KMS-11 (cell line): ENCODE data around the gene DCHS2.

Source experiments
- H2AFZ ChIP-seq: fragments of 200-600 bp; sonication (generic); 2 replicates; pipeline ENCODE4 v1.6.1; 2016; ENCODE audit warnings: antibody characterized with exemption, mixed run types, low read depth
- H3K27ac ChIP-seq: fragments of 200-600 bp; sonication (generic); 2 replicates; pipeline ENCODE4 v1.6.1; 2016; ENCODE audit warnings: mild to moderate bottlenecking, mixed run types
- H3K27me3 ChIP-seq: fragments of 200-600 bp; sonication (generic); 2 replicates; pipeline ENCODE4 v1.6.1; 2017; ENCODE audit warnings: mild to moderate bottlenecking, low read depth, mixed run types, moderate library complexity; ENCODE audit not compliant: insufficient read depth
- H3K36me3 ChIP-seq: fragments of 200-600 bp; sonication (generic); 2 replicates; pipeline ENCODE4 v1.6.1; 2017; ENCODE audit warnings: mild to moderate bottlenecking, mixed run types; ENCODE audit not compliant: insufficient read depth
- H3K4me1 ChIP-seq: fragments of 200-600 bp; sonication (generic); 2 replicates; pipeline ENCODE4 v1.6.1; 2016; ENCODE audit warnings: mild to moderate bottlenecking, low read depth, mixed run types; ENCODE audit not compliant: poor library complexity, severe bottlenecking
- H3K4me2 ChIP-seq: fragments of 200-600 bp; sonication (generic); 2 replicates; pipeline ENCODE4 v1.7.0; 2016; ENCODE audit warnings: mild to moderate bottlenecking, mixed run types
- H3K4me3 ChIP-seq: fragments of 200-600 bp; sonication (generic); IDR thresholded peaks from 2 replicates; pipeline ENCODE4 v1.6.1; 2017; ENCODE audit warnings: low read depth, low read length, mixed read lengths; ENCODE audit not compliant: insufficient read depth
- H3K79me2 ChIP-seq: fragments of 200-600 bp; sonication (generic); 2 replicates; pipeline ENCODE4 v1.6.1; 2016; ENCODE audit warnings: low read depth, mixed run types; ENCODE audit not compliant: insufficient read depth
- H3K9ac ChIP-seq: fragments of 200-600 bp; sonication (generic); 2 replicates; pipeline ENCODE4 v1.6.1; 2016; ENCODE audit warnings: mild to moderate bottlenecking, mixed run types
- H4K20me1 ChIP-seq: fragments of 200-600 bp; sonication (generic); 2 replicates; pipeline ENCODE4 v1.6.1; 2016; ENCODE audit warnings: mild to moderate bottlenecking, mixed run types; ENCODE audit not compliant: insufficient read depth
- CTCF ChIP-seq: fragments of 200-600 bp; sonication (generic); conservative IDR thresholded peaks from 2 replicates; pipeline ENCODE4 v1.6.1; 2017; ENCODE audit warnings: low read depth, mild to moderate bottlenecking, antibody characterized with exemption, low read length, moderate library complexity, mixed read lengths

Gene DCHS2

GRCh38 chr4:154332681-154333421, 158.7 kb downstream of the DCHS2 start:
- Histone ChIP-seq H3K4me1 (no peaks in the 10 kb centered on the region), H3K4me2 (no peak overlapping the region), H4K20me1 (no peaks in the 10 kb centered on the region), H3K27ac (no peak overlapping the region), H3K4me3 (no peak overlapping the region), H3K79me2 (no peaks in the 10 kb centered on the region), H3K9ac (no peak overlapping the region), H3K36me3 (no peaks in the 10 kb centered on the region), H2AFZ (no peak overlapping the region), H3K27me3 (no peaks in the 10 kb centered on the region)
- TF ChIP-seq CTCF = no peak

- Histone ChIP-seq H3K36me3 (no peaks in the 10 kb centered on the region), H3K4me1 (no peaks in the 10 kb centered on the region), H4K20me1 (no peaks in the 10 kb centered on the region), H3K4me2 (no peak overlapping the region), H3K9ac (no peak overlapping the region), H3K27ac (no peak overlapping the region), H3K79me2 (no peaks in the 10 kb centered on the region), H3K4me3 (no peak overlapping the region), H2AFZ (no peak overlapping the region), H3K27me3 (no peaks in the 10 kb centered on the region)
- TF ChIP-seq CTCF = no peak
Observed at GRCh38 chr4:154329939-154330338, 161.7 kb downstream of the DCHS2 start.

- Histone ChIP-seq H2AFZ (no peak overlapping the region), H3K4me1 (no peaks in the 10 kb centered on the region), H3K4me2 (no peak overlapping the region), H3K9ac (no peak overlapping the region), H3K4me3 (no peak overlapping the region), H3K79me2 (no peaks in the 10 kb centered on the region), H3K27ac (no peak overlapping the region), H4K20me1 (no peaks in the 10 kb centered on the region), H3K36me3 (no peaks in the 10 kb centered on the region), H3K27me3 (no peaks in the 10 kb centered on the region)
- peak; percentile 62 for TF ChIP-seq CTCF
Observed at GRCh38 chr4:154329268-154329868, 162.2 kb downstream of the DCHS2 start.

GRCh38 chr4:154328030-154328429, 163.6 kb downstream of the DCHS2 start:
- H3K9ac ChIP-seq = no peak overlapping the region
- no peaks in the 10 kb centered on the region for H3K79me2 ChIP-seq
- no peaks in the 10 kb centered on the region for H3K27me3 ChIP-seq
- no peaks in the 10 kb centered on the region for H3K4me1 ChIP-seq
- no peak overlapping the region for H2AFZ ChIP-seq
- no peak for TF ChIP-seq CTCF
- H3K4me3 ChIP-seq = no peak overlapping the region
- no peaks in the 10 kb centered on the region for H3K36me3 ChIP-seq
- H3K27ac ChIP-seq = no peak overlapping the region
- H3K4me2 ChIP-seq = no peak overlapping the region
- H4K20me1 ChIP-seq = no peaks in the 10 kb centered on the region
